A204.1 (cell line): ENCODE measurements around the gene GYS1.
A peak's percentile ranks its signal among the peaks of the same experiment; 100 is the strongest.

Experiments used
- FAIRE-seq: peaks from 2 replicates; lab custom pipeline; 2012; peaks lifted over from hg19 to GRCh38; lab: Jason Lieb, UNC

The GYS1 gene

DNA sequence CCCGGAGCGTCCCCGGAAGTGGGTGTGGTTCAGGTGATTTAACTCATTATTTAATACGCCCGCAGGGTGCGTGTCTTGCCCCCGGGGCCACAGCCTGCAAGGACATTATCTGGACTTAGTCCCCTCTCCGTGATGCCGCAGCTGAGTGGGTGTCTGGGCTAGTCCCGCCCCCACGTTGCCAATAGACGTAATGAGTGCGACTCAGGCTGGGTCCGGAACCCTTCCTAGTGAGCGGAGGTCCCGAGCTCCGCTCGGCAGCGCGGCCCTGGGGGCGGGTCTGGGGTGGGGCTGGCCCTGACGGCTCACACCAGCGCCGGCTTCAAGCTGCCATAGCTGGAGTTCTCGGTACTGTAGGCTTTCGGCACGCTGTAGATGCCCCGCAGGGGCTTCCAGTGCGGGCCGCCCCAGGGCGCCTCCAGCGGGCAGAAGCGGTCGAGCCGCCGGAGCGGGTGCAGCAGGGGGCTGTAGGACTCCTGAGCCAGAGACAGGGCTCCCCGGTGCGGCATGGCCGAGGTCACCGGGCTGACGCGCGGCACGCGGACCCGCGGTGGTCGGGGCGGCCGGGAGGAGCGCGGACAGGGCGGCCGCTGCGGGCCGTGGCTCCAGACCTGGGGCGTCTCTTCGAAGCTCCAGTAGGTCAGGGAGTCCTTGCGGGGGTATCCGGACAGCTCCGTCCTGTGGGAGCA lies 24.7 kb upstream of the GYS1 start:
- no peak for FAIRE-seq

DNA sequence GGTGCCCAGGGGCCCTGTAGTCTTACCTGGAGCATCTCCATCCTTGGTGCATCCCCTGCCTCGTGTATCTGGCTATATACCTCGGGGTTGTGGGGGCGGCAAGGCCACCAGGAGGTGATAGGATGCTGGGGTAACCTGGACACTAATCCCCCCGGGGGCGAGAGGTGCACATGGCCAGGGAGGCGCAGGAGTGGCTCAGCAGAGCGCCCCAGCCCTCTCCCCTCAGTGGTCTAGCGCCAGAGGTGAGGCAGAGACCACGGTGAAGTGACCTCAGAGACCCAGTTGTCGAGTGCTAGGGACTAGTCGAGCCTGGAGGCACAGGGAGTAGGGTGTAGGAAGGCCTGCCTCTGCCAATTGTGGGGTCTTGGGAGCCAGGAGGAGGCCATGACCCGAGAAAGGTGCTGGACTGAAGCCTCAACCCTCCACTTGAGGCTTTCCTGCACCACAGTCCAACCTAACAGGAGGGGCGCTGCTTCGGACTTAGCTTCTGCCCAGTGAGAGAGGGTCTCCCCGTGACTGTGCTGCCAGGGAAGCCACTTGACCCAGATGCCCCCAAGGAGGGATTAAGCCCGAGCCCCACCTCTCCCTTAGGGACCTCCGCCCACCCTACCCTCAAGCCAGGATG lies 24.0 kb upstream of the GYS1 start, which contains the start of gene LHB:
LHB (minus strand) TSS at position 51 of the 625 bp plus-strand sequence; CDS start at position 41, 10 bp downstream.
- FAIRE-seq, result no peak

DNA sequence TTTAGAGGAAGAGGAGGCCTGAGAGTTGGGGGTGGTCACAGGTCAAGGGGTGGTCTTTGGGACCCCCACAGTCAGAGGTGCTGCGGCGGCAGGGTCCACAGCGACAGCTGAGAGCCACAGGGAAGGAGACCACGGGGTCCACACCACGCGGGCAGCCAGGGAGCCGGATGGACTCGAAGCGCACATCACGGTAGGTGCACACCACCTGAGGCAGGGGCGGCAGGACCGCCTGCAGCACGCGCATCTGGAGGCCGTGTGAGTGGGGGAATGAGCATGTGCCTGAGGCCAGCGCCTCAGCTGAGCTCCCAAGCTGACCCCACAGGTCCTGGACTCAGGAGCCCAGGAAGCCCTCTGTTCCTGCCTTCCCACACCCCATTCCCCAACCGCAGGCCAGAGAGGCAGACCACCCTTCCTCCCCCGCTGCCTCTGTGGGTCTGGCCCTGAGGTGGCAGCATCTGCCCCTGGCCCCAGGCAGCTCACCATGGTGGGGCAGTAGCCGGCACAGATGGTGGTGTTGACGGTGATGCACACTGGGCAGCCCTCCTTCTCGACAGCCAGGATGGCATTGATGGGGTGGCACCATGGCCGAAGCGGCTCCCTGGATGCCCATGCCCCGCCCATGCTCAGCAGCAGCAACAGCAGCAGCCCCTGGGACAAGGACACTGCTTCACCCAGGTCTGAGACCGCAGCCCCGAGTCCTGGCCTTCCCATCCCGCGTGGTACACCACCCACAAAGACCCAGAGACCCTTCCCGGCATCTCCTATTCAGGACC lies 23.1 kb upstream of the GYS1 start:
- FAIRE-seq, result no peak

DNA sequence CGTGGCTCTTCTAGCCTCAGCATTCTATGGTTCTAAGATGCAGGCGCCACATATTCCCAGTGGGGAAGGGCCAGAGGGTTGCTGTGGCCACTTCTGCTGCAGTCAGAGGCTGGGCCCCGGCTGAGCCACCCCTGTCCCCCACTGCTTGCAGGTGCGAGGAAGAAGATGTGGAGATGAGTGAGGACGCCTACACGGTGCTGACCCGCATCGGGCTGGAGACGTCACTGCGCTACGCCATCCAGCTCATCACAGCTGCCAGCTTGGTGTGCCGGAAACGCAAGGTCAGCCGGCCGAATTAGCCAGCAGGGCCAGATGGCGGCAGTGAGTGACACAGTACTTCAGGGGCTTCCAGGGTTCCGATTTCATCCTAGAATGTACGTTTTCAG lies 21.8 kb upstream of the GYS1 start:
- FAIRE-seq, result no peak

DNA sequence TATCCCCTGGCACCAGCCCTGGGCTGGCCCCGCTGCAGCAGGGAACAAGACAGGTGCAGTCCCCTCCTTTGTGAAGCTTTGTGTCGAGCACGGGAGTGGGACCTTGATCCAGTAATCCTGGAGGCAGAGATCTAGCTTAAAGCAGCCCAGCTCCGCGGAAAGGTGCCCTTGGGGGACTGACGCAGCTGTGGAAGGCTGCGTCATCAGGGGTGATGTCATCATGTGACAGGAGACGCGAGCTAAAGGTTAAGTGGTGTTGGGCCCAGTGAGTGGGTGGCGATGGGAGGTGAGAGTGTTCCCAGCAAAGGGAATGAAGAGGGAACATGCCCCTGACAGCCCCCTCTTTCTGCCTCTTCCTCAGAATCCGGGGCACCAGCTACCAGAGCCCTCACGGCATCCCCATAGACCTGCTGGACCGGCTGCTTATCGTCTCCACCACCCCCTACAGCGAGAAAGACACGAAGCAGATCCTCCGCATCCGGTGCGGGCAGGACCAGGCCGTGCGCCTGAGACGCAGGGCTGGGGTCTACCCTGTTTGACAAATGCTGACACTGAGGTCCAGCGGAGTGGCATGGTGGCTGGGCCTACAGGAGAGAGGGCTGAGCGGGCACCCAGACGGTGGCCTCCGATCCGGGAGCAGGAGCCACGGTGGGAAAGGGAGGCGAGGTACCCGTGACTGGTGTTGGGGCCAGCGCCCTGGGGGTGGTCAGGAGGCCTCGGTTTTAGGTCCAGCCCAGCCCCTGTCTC lies 21.2 kb upstream of the GYS1 start:
- no peak for FAIRE-seq

DNA sequence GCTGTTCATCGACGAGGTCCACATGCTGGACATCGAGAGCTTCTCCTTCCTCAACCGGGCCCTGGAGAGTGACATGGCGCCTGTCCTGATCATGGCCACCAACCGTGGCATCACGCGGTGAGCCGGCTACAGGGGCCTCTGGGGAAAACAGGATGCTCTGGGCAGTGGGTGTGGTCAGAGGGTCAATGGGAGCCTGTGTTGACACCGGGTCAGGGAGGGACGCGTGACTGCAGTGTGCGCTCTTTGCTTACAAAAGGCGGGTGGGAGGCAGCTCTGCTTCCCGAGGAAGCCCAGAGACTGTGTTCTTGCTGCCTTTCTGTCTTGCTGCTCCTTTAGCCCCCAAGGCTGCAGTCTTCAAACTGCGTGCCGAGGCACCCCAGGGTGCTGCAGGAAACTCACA lies 18.1 kb upstream of the GYS1 start:
- FAIRE-seq, result no peak

DNA sequence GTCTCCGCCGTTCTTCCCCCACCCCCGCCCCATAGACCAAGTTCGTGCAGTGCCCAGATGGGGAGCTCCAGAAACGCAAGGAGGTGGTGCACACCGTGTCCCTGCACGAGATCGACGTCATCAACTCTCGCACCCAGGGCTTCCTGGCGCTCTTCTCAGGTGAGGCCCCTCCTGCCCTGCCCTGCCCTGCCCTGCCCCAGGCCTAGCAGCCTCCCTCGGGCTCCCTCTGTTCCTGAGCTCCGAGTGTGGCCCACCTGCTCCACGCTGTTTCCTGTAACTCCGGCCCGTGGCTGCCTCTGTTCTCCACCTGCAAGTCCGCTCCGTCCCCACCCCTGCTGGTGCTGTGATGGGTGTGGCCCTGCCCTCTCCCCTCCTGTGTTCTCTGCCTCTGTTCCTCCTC lies 17.3 kb upstream of the GYS1 start:
- FAIRE-seq, result no peak

DNA sequence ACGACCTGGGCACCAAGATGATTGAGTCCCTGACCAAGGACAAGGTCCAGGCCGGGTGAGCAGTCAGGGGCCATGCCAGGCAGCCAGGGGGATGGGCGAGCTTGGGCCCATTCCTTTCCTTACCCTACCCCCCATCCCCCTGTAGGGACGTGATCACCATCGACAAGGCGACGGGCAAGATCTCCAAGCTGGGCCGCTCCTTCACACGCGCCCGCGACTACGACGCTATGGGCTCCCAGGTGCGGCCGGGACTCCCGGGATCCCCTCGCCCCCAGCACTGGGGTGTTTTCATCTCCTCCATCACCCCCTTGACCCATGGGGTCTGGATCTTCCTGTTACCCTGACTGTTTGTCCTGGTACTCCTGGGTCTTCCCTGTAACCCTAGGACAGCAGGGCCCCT lies 16.7 kb upstream of the GYS1 start:
- no peak for FAIRE-seq

DNA sequence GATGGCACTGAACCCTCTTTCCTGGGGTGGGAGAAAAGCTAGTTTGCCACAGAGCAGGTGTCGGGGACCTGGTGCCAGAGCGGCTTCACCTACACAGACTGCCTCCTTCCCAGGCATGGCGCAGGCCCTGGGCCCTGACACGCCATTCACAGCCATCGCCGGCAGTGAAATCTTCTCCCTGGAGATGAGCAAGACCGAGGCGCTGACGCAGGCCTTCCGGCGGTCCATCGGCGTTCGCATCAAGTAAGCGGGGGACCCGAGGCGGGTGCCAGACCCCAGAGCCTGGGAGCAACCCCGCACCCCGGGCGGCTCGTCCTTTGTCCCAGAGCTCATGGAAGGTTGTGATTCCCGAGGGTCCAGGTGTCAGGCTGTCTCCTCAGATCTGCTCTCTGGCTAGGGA lies 13.8 kb upstream of the GYS1 start:
- no peak for FAIRE-seq

DNA sequence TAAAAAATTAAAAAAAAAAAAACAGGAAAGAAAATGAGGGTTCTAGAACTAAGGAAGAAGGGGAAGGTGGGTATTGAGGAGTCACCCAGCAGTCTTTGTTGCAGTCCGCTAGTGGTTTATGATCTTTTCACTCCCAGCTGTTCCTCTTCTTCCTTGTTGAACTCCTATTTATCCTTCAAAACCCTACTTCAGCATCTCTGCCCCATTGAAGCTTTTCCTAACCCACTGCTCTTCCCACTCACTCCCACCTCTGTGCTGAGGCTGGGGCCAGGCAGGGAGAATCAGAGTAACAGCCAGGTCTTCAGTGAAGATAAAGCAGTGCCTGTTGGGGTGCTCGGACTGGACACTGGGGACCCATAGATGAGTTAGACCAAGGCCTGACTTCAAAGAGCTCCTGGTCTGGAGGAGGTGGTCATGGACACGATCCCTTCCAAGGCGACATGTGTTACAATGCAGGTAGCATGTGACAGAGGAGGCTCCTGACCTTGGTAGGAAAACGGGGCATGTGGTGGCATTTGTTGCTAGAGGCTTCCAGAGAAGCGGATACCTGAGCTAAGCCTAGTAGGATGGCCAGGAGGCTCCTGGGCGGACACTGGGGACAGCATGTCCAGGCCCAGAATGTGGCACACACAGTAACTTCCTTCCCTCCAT lies 12.0 kb upstream of the GYS1 start:
- no peak for FAIRE-seq

DNA sequence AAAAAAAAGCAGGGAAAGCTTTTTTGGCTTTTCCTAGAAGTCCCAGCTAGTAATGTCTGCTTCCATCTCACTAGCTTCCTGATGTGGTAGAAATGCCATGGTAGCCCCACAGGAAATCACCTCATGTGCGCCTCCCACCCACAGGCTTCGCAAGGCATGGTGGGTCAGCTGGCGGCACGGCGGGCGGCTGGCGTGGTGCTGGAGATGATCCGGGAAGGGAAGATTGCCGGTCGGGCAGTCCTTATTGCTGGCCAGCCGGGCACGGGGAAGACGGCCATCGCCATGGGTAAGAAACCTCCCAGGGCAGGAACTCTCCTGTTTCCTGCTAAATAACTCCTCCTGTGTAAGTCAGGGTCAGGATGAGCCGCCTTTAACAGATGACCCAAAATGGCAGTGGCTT lies 11.0 kb upstream of the GYS1 start:
- FAIRE-seq, result no peak

DNA sequence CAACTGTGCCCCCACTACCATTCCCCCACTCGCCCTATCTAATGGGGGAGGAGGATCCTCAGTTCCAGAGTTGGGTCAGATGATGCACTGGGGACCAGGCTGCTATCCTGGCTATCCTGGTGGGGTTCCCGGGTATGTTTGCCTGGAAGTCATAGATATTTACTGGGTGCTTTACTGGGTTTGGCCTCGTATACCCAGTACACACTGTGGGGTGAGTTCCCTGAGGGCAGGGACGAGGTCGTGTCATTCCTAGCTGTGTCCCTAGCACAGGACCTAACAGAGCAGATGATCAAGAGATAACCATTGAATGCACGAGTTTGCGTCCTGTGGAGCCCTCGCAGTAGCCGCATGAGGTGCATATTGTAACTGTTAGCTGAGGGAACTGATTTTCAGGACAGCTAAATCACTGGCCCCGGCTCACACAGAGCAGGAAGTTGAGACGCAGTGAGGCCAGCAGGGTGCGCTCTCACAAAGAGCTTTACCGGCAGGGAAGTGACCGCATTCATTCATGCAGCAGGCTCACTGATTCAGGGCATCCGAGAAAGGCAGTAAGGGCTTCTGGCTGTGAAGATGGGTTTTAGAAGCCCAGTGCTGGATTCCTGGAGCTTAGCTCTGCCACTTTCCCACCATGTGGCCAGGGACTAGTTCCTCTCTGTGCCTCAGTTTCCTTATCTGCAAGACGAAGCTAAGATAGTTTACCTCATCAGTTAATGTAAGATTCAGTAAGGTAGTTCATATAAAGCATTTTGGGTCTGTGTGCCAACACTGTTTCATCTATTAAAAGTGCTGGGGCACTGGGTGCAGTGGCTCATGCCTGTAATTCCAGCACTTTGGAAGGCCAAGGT lies 6.6 kb upstream of the GYS1 start:
- no peak for FAIRE-seq

DNA sequence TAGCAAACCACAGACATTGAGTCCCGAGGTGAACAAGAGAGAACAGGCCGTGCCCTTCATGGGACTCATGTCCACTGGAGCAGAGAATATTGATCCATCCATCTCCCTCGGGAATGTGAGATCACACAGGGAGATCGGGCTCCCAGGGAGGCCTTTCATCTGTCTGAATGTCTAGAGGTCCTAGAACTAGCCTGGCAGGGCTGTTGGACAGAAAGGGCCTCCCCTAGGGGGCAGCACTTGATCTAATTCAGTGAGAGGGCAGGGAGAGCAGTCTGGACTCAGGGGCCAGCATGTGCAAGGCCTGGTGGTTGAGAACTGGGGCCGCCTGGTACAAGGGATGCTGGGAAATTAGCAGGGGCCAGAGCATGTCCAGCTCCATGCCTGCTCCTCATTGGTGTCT lies 4.9 kb upstream of the GYS1 start:
- no peak for FAIRE-seq

DNA sequence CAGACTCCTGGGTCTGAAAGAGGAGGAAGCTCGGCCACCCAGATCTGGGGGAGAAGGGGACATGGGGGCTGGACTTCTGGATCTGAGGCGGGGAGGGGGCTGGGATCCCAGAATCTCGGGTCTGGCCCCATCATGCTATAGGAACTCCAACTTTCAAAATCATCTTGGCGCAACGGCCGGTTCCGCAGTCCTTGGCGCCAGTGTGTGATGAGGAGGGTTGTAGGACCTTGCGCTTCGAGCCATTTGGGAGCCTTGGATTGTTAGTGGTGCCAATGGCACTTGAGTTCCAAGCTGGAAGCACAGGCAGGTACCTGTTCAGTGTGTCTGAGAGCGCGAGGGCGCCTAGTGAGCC lies 902 bp upstream of the GYS1 start:
- FAIRE-seq, result no peak

DNA sequence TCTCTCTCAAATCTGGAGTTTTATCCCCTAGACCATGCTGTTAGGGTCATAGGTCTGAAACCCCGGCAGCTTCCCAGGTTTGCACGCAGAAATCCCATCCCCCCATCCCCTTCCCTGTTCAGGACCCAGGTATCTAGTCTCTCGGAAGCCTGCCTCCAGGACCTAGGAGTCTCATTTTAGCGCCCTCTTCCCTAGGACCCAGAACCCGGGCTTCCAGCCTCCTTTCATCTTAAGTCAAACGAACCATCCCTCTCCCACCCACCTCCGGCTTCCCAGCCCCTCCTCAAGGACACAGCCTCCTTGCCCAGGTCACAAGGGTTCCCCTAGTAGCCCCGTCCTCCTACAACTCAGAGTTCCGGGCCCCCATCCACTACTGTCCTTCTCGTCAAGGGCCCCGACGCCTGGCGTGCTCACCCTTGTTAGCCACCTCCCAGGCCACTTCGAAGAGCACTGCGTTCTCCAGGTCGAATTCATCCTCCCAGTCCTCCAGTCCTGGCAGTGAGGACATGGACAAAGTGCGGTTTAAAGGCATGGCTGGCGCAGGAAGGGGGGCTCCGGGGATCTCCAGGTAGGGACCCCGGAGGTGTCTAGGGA lies 431 bp downstream of the GYS1 start:
- FAIRE-seq, result no peak

DNA sequence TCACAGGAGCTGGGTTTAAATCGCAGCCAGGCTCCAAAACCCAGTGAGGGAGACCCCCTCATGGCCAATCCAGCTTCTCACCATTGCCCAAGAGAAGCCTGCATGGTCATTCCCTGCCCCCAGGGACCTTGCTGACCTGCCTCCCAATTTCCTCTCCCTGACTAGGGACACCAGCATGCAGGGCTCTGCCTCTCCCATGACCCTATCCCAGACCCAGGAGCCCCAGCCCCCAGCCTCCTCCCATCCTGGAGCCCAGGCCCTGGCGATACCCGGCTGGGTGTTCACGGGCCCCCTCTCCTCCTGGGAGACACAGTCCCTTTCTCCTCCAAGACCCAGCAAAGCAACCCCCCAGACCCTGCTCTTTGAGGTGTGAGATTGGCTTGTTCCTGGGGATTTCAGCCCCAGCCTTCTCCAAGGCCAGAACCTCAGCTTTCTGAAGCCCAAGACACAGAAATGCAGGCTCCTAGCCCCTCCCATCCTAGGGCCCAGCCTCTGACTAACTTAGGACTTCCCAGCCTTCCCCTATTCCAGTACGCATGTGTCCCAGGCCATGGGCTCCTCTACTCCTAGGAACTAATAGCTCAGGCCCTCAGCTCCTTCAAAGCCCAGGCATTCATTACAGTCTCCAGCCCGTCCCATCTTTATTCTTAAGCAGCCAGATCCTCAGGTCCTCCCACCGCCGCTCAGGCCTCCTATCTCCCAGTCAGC lies 1.1 kb downstream of the GYS1 start:
- peak; percentile 11 for FAIRE-seq

DNA sequence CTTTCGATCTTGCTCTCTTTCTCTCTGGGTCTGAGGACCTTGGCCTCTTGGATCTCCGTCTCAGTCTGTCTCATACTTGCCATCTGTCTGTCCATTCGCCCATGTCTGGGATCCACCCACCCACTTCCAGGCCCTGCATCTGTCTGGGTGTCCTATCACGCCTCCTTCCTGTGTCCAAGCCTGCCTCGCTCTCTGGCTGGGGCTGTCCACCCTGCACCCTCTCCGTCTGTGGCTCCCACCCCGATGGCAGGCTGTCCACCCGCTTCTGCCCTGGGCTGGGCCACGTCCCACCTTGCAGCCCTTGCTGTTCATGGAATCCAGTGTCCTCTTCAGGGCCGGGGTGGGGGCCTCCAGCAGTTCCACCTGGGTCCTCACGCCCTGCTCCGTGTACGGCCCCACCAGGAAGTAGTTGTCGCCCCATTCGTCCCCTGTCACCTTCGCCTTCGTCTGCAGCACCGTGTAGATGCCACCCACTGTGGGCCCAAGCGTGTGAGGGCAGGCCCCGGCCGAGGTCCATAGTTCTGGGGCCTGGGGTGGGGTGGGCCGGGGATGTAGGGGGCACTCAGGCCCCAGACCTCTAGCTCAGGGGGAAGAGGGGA lies 2.0 kb downstream of the GYS1 start:
- FAIRE-seq, result no peak

DNA sequence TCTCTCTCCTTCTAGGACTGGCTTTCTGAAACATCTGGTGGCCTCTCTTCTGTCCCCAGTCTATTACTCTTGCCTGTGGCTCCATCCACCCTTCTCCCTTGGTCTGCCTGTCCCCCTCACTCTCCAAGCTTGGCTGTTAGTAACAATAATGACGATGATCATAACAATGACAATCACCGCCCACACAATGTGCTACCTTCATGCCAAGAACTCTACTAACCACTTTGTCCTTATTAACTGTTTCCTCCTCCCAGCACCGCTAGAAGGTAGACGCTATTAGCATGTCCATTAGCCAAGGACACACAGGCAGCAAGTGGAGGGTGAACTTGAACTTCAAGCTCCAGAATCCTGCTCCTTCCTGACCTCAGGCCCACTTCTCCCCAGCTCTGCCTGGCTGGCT lies 2.7 kb downstream of the GYS1 start:
- FAIRE-seq, result no peak

DNA sequence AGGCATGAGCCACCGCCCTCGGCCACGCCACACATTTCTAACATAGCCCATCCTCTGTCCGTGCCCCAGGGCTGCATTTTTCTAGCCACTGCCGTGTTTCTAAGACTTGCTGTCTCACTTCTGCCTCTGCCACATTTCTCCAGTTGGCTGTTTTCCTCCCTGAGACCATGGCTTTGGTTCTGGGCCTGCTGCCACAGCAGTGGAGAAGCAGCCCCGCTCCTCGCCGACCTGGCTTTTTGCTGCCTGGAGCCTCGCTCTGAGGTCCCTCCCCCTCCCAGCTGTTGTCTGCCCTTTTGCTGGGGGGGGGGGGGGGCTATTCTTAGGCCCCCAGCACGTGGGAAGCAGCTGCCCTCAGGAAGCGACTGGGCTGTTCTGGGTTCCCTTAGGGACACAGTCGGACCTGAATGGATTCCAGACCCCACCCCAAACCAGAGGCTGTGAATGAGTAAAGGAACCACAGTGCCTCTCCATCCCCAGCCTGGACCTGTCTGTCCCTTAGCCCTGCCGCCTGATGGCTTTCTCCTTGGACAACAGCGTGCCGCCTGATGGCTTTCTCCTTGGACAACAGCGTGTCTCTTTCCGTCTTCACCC lies 3.3 kb downstream of the GYS1 start:
- no peak for FAIRE-seq

DNA sequence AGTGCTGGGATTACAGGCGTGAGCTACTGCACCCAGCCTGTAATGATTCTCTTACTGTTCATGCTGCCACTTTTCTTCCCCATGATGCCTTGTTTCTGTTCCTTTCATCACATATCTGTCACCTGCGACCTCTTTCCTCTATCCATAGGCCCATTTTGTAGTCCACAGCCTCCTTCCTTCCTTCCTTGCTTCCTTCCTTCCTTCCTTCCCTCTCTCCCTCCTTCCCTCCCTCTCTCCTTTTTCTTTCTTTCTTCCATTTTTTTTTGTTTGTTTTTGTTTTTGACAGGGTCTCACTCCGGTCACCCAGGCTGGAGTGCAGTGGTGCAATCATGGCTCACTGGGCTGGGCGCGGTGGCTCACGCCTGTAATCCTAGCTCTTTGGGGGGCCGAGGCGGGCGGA lies 4.2 kb downstream of the GYS1 start:
- no peak for FAIRE-seq
